HEK293 (cell line): ENCODE results near the gene DNAJC5.
A peak's percentile ranks its signal among the peaks of the same experiment; 100 is the strongest.
"Not testable (repeated sequence)": the region's sequence is repeated elsewhere in the genome, so short reads cannot be mapped to it uniquely, and the experiment has no call there.

Source experiments
- CTCF ChIA-PET: fragments of 350-600 bp; formaldehyde crosslinking; extraction: SDS; loops from one replicate; lab custom pipeline; 2021; ENCODE audit warnings: antibody characterized with exemption; lab: Yijun Ruan, JAX
- POLR2A ChIA-PET: fragments of 300-600 bp; formaldehyde crosslinking; extraction: SDS; loops from one replicate; lab custom pipeline; 2020; ENCODE audit warnings: antibody characterized with exemption, inconsistent platforms; lab: Yijun Ruan, JAX
- H3K27ac ChIP-seq: fragments of 200-500 bp; sonication (Bioruptor generic); 2 replicates; pipeline ENCODE4 v1.5.1; 2014; ENCODE audit warnings: low read depth, low read length, control low read depth, inconsistent platforms; ENCODE audit errors: extremely low read depth
- H3K36me3 ChIP-seq, 2 experiments: fragments of 200-500 bp in 1 of 2; sonication (Bioruptor generic) in 1 of 2; 1 replicate in 1 of 2; 2 replicates in 1 of 2; pipeline ENCODE4 v1.5.1; 2014 to 2017; ENCODE audit warnings: inconsistent platforms in 2 of 2, low read length in 2 of 2; ENCODE audit not compliant: control insufficient read depth in 2 of 2, insufficient read depth in 1 of 2
- H3K4me1 ChIP-seq: fragments of 200-500 bp; sonication (Bioruptor generic); 2 replicates; pipeline ENCODE4 v1.5.1; 2014; ENCODE audit warnings: mild to moderate bottlenecking, low read length, inconsistent platforms; ENCODE audit not compliant: control insufficient read depth, insufficient read depth
- H3K4me3 ChIP-seq: 2 replicates; pipeline ENCODE4 v1.5.1; 2011; ENCODE audit warnings: low read depth, mild to moderate bottlenecking, control low read depth, low read length, moderate library complexity
- H3K9me3 ChIP-seq: fragments of 200-500 bp; sonication (Bioruptor generic); 2 replicates; pipeline ENCODE4 v1.5.1; 2014; ENCODE audit warnings: low read depth, low read length, inconsistent platforms; ENCODE audit not compliant: control insufficient read depth, insufficient read depth
- CTCF ChIP-seq: fragments of 450-650 bp; formaldehyde crosslinking; IDR thresholded peaks from 2 replicates; pipeline ENCODE4 v1.5.1; 2016; ENCODE audit warnings: missing biosample characterization, missing genetic modification characterization
- KLF10 ChIP-seq: fragments of 450-650 bp; IDR thresholded peaks from 2 replicates; pipeline ENCODE4 v1.5.1; 2018; ENCODE audit warnings: missing biosample characterization, mild to moderate bottlenecking, missing genetic modification characterization
- KLF17 ChIP-seq: fragments of 450-650 bp; formaldehyde crosslinking; IDR thresholded peaks from 2 replicates; pipeline ENCODE4 v1.5.1; 2016; ENCODE audit warnings: missing biosample characterization, missing genetic modification characterization
- ZBTB21 ChIP-seq: fragments of 450-650 bp; formaldehyde crosslinking; IDR thresholded peaks from 2 replicates; pipeline ENCODE4 v1.5.1; 2017; ENCODE audit warnings: missing biosample characterization, missing genetic modification characterization
- ZEB2 ChIP-seq: fragments of 450-650 bp; formaldehyde crosslinking; IDR thresholded peaks from 2 replicates; pipeline ENCODE4 v1.5.1; 2016; ENCODE audit warnings: missing biosample characterization, missing genetic modification characterization
- ZFP69B ChIP-seq: fragments of 450-650 bp; formaldehyde crosslinking; IDR thresholded peaks from 2 replicates; pipeline ENCODE4 v1.5.1; 2016; ENCODE audit warnings: missing biosample characterization, missing genetic modification characterization
- ZIC2 ChIP-seq: fragments of 450-650 bp; formaldehyde crosslinking; IDR thresholded peaks from 2 replicates; pipeline ENCODE4 v1.5.1; 2016; ENCODE audit warnings: missing biosample characterization, missing genetic modification characterization
- ZNF391 ChIP-seq: fragments of 450-650 bp; formaldehyde crosslinking; IDR thresholded peaks from 2 replicates; pipeline ENCODE4 v1.5.1; 2016; ENCODE audit warnings: low read depth, missing biosample characterization, missing genetic modification characterization, borderline replicate concordance
- ZNF426 ChIP-seq: fragments of 450-650 bp; formaldehyde crosslinking; IDR thresholded peaks from 2 replicates; pipeline ENCODE4 v1.5.1; 2017; ENCODE audit warnings: missing biosample characterization, missing genetic modification characterization, mild to moderate bottlenecking, inconsistent platforms, moderate library complexity
- ZNF433 ChIP-seq: fragments of 450-650 bp; formaldehyde crosslinking; IDR thresholded peaks from 2 replicates; pipeline ENCODE4 v1.5.1; 2016; ENCODE audit warnings: missing biosample characterization, missing genetic modification characterization, low read depth
- ZNF548 ChIP-seq: fragments of 450-650 bp; formaldehyde crosslinking; IDR thresholded peaks from 2 replicates; pipeline ENCODE4 v1.5.1; 2016; ENCODE audit warnings: missing biosample characterization, missing genetic modification characterization
- ZNF585B ChIP-seq: fragments of 450-650 bp; formaldehyde crosslinking; IDR thresholded peaks from 2 replicates; pipeline ENCODE4 v1.5.1; 2016; ENCODE audit warnings: missing biosample characterization, missing genetic modification characterization
- ZNF629 ChIP-seq: fragments of 450-650 bp; formaldehyde crosslinking; IDR thresholded peaks from 2 replicates; pipeline ENCODE4 v1.5.1; 2017; ENCODE audit warnings: missing biosample characterization, missing genetic modification characterization
- ZNF837 ChIP-seq: fragments of 450-650 bp; formaldehyde crosslinking; IDR thresholded peaks from 2 replicates; pipeline ENCODE4 v1.5.1; 2016; ENCODE audit warnings: missing biosample characterization, missing genetic modification characterization
- ZSCAN30 ChIP-seq: fragments of 450-650 bp; IDR thresholded peaks from 2 replicates; pipeline ENCODE4 v1.5.1; 2018; ENCODE audit warnings: missing biosample characterization, mild to moderate bottlenecking, missing genetic modification characterization, moderate library complexity
- ZSCAN5A ChIP-seq: fragments of 450-650 bp; formaldehyde crosslinking; IDR thresholded peaks from 2 replicates; pipeline ENCODE4 v1.5.1; 2016; ENCODE audit warnings: missing biosample characterization, missing genetic modification characterization
- TF ChIP-seq, protein P1 (sequence below): sonication (generic); formaldehyde crosslinking; IDR thresholded peaks from 2 replicates; pipeline ENCODE4 v1.8.1; 2022; ENCODE audit warnings: mild to moderate bottlenecking, moderate library complexity, missing genetic modification reagents
- TF ChIP-seq, protein P2 (sequence below): fragments of 450-650 bp; formaldehyde crosslinking; IDR thresholded peaks from 2 replicates; pipeline ENCODE4 v1.5.1; 2016; ENCODE audit warnings: missing biosample characterization, missing genetic modification characterization
- TF ChIP-seq, protein P3 (sequence below): fragments of 450-650 bp; formaldehyde crosslinking; IDR thresholded peaks from 2 replicates; pipeline ENCODE4 v1.5.1; 2016; ENCODE audit warnings: missing biosample characterization, missing genetic modification characterization

Gene DNAJC5

DNA sequence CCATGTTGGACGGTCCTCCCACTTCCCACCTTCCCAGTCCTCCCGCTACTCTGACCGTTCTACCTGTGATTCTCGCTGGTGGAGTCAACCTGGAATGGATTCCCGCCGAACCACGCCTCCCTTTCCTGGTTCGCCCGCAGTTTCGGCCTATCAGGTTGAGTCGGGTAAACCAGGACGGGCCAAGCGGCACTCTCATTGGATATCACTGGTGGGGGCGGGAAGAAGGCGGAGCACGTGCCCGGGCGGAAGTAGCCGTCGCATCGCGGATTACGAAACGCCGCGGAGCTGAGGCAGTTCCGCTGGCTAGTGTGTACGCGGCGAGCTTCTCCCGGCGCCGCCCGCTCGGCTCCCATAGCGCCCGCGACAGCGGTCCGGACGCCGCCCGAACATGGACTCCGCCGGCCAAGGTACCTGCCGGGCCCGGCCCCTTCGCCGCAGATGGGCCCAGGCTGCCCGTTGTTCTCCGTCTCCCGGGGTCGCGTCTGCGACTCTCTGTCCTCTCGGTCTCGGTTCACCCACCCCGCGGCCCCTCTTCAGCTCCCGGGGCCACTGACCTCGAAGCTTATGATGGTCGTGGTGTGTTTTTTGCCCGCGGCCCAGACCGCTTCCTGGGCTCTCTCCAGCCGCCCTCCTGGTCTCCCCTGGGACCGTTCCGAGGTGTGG lies 29.8 kb upstream of the DNAJC5 start, which contains the start of gene TPD52L2 (continued):
- TF ChIP-seq, protein P1, sequence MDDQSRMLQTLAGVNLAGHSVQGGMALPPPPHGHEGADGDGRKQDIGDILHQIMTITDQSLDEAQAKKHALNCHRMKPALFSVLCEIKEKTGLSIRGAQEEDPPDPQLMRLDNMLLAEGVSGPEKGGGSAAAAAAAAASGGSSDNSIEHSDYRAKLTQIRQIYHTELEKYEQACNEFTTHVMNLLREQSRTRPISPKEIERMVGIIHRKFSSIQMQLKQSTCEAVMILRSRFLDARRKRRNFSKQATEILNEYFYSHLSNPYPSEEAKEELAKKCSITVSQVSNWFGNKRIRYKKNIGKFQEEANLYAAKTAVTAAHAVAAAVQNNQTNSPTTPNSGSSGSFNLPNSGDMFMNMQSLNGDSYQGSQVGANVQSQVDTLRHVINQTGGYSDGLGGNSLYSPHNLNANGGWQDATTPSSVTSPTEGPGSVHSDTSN (CRISPR knock-in tag), result no peak
- no peak for TF ChIP-seq ZNF585B (tag by site-specific recombination)
- TF ChIP-seq ZBTB21, result peak; percentile 92
- TF ChIP-seq ZSCAN30 (tag by site-specific recombination), result peak; percentile 78; the same call in 1 of the 2 replicates
- TF ChIP-seq, protein P2, sequence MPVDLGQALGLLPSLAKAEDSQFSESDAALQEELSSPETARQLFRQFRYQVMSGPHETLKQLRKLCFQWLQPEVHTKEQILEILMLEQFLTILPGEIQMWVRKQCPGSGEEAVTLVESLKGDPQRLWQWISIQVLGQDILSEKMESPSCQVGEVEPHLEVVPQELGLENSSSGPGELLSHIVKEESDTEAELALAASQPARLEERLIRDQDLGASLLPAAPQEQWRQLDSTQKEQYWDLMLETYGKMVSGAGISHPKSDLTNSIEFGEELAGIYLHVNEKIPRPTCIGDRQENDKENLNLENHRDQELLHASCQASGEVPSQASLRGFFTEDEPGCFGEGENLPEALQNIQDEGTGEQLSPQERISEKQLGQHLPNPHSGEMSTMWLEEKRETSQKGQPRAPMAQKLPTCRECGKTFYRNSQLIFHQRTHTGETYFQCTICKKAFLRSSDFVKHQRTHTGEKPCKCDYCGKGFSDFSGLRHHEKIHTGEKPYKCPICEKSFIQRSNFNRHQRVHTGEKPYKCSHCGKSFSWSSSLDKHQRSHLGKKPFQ (tag by site-specific recombination), result peak; percentile 63; the same call in 1 of the 2 replicates
- TF ChIP-seq ZNF391 (tag by site-specific recombination), result peak; percentile 44; the same call in 1 of the 2 replicates
- TF ChIP-seq ZNF629 (tag by site-specific recombination), result peak; percentile 99
- no peak for TF ChIP-seq ZIC2 (tag by site-specific recombination)
- TF ChIP-seq, protein P3, sequence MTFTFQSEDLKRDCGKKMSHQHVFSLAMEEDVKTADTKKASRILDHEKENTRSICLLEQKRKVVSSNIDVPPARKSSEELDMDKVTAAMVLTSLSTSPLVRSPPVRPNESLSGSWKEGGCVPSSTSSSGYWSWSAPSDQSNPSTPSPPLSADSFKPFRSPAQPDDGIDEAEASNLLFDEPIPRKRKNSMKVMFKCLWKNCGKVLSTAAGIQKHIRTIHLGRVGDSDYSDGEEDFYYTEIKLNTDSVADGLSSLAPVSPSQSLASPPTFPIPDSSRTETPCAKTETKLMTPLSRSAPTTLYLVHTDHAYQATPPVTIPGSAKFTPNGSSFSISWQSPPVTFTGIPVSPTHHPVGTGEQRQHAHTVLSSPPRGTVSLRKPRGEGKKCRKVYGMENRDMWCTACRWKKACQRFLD (tag by site-specific recombination), result no peak
- TF ChIP-seq KLF10 (tag by site-specific recombination), result peak; percentile 77
- peak; percentile 6; the same call in 1 of the 2 replicates for TF ChIP-seq ZNF433 (tag by site-specific recombination)
- TF ChIP-seq ZNF426 (tag by site-specific recombination), result no peak
- no peak for TF ChIP-seq ZSCAN5A (tag by site-specific recombination)
- no peak for TF ChIP-seq ZNF548 (tag by site-specific recombination)
- peak; percentile 24; the same call in 1 of the 2 replicates for TF ChIP-seq ZNF837 (tag by site-specific recombination)
- peak; percentile 72; the same call in 1 of the 2 replicates for TF ChIP-seq ZEB2 (tag by site-specific recombination)
- peak; percentile 14; the same call in 1 of the 2 replicates for TF ChIP-seq CTCF (tag by site-specific recombination)
- TF ChIP-seq ZFP69B (tag by site-specific recombination), result no peak
- peak; percentile 23; the same call in 1 of the 2 replicates for TF ChIP-seq KLF17 (tag by site-specific recombination)

DNA sequence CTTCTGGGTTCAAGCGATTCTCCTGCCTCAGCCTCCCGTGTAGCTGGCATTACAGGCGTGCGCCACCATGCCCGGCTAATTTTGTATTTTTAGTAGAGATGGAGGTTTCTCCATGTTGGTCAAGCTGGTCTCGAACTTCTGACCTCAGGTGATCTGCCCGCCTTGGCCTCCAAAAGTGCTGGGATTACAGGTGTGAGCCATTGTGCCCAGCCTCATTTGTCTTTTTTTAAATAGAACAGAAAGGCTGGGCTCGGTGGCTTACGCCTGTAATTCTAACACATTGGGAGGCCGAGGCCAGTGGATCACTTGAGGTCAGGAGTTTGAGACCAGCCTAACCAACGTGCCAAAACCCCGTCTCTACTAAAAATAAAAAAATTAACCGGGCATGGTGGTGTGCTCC lies 27.9 kb upstream of the DNAJC5 start:
- not testable (repeated sequence) for H3K4me1 ChIP-seq, H3K9me3 ChIP-seq, H3K27ac ChIP-seq, H3K4me3 ChIP-seq
- peaks cover 26 to 51% of the 10 kb centered on the region in 2 experiments for H3K36me3 ChIP-seq
- ChIA-PET POLR2A (interaction anchor here (3.1 kb wide), 1 partner anchor 9 kb away, joined by 18 read pairs; no protein-coding TSS in a partner anchor), CTCF (interaction anchor here (0.7 to 2.3 kb wide), 4 partner anchors 74 to 112 kb away, joined by 3 to 9 read pairs (median 4); partner anchors contain the start of gene SAMD10)
